ENCODE measurements around the gene LRP4.

- TF ChIP-seq CTCF (IDR thresholded peaks at IDR 0.05) (no peak), POLR2A (IDR thresholded peaks at IDR 0.05) (no peak)
Measured at GRCh38 chr11:46889251-46889650, 29.1 kb downstream of the LRP4 start.
